Stomach (tissue), 4 donors: Measurements from ENCODE around the gene LGALS1.

Experiments
- EP300 ChIP-seq: sonication (generic); formaldehyde crosslinking; IDR thresholded peaks from one replicate; pipeline ENCODE4 v1.6.1; 2017; ENCODE audit warnings: antibody characterized with exemption
- POLR2A ChIP-seq, 4 donors: fragments of 450-650 bp; IDR thresholded peaks; one replicate each; pipeline ENCODE4 v1.6.1; 2016; ENCODE audit warnings: antibody characterized with exemption in 4 of 4, control low read depth in 2 of 4, mild to moderate bottlenecking in 1 of 4, moderate library complexity in 1 of 4
- POLR2AphosphoS5 ChIP-seq, 3 donors: sonication (generic); formaldehyde crosslinking; IDR thresholded peaks; one replicate each; pipeline ENCODE4 v1.6.1; 2016; ENCODE audit warnings: antibody characterized with exemption in 3 of 3
- TF ChIP-seq, protein P1 (sequence below), 7 experiments: fragments of 450-650 bp in 4 of 7; fragments of 200-600 bp in 3 of 7; sonication (generic) in 3 of 7; IDR thresholded peaks; one replicate each; pipeline ENCODE4 v1.5.1; 2016 to 2019; ENCODE audit warnings: antibody characterized with exemption in 7 of 7, control low read depth in 2 of 7, mild to moderate bottlenecking in 1 of 7

DNA sequence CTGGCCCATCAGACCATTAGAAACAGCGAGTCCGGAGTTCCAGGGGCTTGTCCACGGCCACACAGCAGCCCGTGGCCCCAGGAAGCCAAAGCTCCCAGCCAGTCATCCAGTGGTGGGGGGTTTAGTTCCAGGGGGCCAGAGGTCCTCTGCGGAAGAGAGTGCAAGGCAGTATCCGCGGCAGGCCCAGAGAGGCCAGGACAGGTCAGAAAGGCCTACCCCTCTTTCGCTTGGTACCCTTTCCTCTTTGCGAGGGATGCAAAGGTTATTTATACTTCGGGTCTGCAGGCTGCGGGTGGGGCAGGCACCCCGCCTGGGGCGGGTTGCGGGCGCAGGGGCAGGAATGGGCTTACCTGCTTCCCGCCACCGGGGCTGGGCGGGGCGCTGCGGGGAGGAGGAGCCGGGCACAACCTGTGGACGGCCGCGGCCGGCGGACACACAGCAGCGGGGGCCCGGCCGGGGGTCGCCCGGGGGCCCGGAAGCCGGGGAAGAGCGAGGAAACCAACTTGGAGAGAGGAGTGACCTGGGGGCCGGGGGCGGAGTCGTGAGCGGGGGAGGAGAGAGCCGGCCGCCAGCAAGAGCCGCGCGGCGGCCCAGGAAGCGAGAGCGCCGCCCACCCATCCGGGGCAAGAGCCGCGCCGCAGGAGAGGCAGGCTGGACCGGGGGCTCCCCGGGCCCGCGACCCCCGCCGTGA lies 36.2 kb upstream of the LGALS1 start, which contains the start of gene SH3BP1:
- TF ChIP-seq EP300 (no peak), POLR2A (IDR thresholded peaks at IDR 0.05) (no peak), POLR2AphosphoS5 (IDR thresholded peaks at IDR 0.05) (no peak)
- TF ChIP-seq, protein P1, sequence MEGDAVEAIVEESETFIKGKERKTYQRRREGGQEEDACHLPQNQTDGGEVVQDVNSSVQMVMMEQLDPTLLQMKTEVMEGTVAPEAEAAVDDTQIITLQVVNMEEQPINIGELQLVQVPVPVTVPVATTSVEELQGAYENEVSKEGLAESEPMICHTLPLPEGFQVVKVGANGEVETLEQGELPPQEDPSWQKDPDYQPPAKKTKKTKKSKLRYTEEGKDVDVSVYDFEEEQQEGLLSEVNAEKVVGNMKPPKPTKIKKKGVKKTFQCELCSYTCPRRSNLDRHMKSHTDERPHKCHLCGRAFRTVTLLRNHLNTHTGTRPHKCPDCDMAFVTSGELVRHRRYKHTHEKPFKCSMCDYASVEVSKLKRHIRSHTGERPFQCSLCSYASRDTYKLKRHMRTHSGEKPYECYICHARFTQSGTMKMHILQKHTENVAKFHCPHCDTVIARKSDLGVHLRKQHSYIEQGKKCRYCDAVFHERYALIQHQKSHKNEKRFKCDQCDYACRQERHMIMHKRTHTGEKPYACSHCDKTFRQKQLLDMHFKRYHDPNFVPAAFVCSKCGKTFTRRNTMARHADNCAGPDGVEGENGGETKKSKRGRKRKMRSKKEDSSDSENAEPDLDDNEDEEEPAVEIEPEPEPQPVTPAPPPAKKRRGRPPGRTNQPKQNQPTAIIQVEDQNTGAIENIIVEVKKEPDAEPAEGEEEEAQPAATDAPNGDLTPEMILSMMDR (IDR thresholded peaks at IDR 0.05) = no peak
